Fibroblast of mammary gland (primary cell): ENCODE results near the gene SPEF2.

Experiments used
- DNase-seq: peaks from one replicate; pipeline ENCODE4 v3.0.0-alpha.2; 2010; ENCODE audit warnings: low read depth
- H3K4me3 ChIP-seq: 2 replicates; pipeline ENCODE4 v1.5.1; 2011; ENCODE audit warnings: low read depth, mild to moderate bottlenecking, low read length, moderate library complexity; ENCODE audit not compliant: control insufficient read depth
- TF ChIP-seq, protein P1 (sequence below): conservative IDR thresholded peaks from 2 replicates; pipeline ENCODE4 v1.5.1; 2011; ENCODE audit warnings: low read depth, low read length, inconsistent platforms; ENCODE audit not compliant: control insufficient read depth, insufficient read depth

SPEF2 gene

DNA sequence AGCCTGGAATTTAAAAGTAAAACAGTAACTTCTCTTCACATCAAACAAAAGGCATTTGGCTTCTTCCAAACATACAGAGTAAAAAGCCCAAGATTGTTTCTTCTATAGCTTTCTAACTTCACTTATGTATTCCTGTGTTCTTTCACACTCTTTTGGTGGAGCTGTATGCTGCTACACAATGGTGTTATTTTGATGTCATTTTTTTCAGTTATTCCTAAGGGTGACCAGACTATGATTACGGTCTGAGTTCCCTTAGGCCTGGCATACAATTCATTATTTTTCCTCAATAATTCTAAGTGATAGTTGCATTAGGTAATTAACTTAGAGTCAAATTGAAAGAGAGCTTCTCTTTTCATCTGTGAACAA, 172.8 kb downstream of the SPEF2 start:
- DNase-seq, result no peak
- H3K4me3 ChIP-seq, result no peak overlapping the region
- TF ChIP-seq, protein P1, sequence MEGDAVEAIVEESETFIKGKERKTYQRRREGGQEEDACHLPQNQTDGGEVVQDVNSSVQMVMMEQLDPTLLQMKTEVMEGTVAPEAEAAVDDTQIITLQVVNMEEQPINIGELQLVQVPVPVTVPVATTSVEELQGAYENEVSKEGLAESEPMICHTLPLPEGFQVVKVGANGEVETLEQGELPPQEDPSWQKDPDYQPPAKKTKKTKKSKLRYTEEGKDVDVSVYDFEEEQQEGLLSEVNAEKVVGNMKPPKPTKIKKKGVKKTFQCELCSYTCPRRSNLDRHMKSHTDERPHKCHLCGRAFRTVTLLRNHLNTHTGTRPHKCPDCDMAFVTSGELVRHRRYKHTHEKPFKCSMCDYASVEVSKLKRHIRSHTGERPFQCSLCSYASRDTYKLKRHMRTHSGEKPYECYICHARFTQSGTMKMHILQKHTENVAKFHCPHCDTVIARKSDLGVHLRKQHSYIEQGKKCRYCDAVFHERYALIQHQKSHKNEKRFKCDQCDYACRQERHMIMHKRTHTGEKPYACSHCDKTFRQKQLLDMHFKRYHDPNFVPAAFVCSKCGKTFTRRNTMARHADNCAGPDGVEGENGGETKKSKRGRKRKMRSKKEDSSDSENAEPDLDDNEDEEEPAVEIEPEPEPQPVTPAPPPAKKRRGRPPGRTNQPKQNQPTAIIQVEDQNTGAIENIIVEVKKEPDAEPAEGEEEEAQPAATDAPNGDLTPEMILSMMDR, result no peak

DNA sequence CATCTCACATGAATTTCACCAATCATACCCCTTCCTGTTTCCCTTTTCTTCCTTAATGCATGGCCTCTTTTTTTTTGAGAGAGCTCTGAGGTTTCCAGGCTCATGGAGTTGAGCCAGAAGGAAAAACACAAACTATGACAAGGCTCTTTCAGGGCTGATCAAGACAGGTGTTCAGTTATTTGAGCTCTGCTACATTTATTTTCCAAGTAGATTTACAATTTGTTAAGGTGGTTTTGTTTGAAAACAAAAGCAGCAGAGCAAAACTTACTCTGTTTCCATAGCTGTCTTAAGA, 176.6 kb downstream of the SPEF2 start:
- no peak overlapping the region for H3K4me3 ChIP-seq
- TF ChIP-seq, protein P1, result no peak
- no peak for DNase-seq

DNA sequence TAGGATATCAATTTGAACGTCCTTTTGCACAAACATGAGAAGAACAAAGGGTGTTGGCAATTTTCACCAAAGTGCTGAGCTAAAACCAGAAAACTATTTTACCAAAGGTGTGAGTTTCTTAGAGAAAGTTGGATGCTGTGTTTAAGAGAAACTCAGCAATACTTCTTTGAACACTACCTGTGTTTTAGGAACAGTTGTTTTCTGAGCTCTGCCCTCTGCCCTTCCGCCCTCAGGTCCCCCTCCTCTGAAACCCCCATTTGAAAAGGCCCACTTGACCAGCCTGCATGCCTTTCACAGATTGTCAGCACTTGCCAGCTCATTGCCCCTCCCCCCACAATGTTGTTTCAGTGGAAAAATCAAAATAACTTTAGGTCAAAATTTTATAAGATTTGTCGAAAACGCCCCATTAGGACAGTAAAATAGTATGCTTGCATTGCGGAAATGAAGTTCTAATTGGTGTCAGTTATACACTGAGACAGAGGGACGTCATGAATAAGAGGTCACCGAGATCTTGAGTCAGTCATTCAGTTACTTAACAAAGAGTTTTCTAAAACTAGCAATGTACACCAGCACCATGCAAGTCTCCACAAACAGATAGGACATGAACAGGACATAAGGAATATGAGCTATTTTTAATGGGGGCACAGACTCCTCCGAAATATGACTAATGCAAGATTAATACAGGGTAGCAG, 177.2 kb downstream of the SPEF2 start:
- TF ChIP-seq, protein P1, result no peak
- H3K4me3 ChIP-seq, result no peak overlapping the region
- DNase-seq, result no peak

DNA sequence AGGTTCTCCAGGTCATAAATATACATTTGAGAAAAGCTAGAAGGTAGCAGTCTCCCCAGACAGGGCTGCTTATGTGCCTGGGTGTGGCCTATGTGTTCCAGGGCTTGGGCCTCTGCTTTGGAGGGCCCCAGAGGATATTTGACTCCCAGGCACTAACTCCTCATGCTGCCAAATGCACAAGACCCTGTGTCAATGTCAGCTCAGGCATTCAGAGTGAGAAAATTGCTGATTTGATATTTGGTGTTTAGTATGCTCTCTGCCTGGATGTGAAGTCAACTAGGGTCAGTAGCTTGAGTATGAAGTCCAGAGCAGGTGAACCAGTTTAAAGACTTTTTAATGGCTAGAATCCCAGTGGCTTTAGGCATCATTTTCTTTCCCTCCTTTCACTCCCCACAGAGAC, 181.5 kb downstream of the SPEF2 start:
- no peak for DNase-seq
- H3K4me3 ChIP-seq, result no peak overlapping the region
- TF ChIP-seq, protein P1, result no peak

DNA sequence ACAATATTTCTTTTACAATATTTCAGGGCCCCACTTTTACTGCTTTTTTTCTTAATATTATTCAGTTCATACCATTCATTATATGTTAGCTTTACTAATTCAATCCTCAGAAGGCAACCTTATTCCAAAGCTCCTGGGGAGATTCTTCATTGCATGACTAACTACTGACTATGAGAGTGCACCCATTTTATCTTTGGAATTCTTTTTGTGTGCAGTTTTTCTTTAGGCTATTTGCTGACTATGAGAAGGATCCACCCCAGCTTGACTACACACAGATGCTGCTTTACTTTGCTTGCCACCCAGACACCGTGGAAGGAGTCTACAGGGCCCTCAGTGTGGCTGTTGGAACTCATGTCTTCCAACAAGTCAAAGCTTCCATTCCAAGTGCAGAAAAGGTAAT, 182.1 kb downstream of the SPEF2 start:
- no peak overlapping the region for H3K4me3 ChIP-seq
- TF ChIP-seq, protein P1, result no peak
- no peak for DNase-seq

DNA sequence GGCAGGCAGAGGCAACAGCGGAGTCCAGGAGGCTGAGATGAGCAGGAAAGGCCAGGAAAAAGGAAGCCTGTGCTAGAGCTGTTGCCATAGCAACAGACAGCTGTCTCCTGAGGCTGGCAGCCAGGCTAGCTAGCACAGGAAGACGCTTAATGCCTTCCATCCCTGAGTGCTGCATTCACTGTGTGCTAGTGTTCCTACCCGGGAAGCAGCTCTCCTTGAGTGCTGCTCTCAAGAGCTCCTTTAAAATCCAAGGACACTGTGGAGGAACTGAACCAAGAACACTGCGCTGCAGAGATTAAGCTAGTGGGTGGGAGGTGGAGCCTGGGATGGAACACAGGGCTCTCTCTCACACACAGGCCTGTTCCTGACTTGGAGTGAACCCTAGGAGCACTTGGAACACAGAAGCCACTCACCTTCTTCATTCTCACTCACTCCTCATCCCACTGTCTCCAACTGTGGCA, 185.6 kb downstream of the SPEF2 start:
- peak; percentile 72 for DNase-seq

More for the DNA sequence above, 185.6 kb downstream of the SPEF2 start:
- TF ChIP-seq, protein P1, result no peak
- no peak overlapping the region for H3K4me3 ChIP-seq
